LNCaP clone FGC (cell line): ENCODE data around the gene RAB7B.

Experiments
- DNase-seq: peaks from one replicate; pipeline ENCODE4 v3.0.0-alpha.2; 2011; ENCODE audit warnings: low read depth
- H3K4me3 ChIP-seq: 2 replicates; pipeline ENCODE4 v1.5.1; 2011; ENCODE audit warnings: mild to moderate bottlenecking, low read depth, low read length, control low read depth
- CTCF ChIP-seq: IDR thresholded peaks from 2 replicates; pipeline ENCODE4 v1.5.1; 2012; ENCODE audit warnings: mild to moderate bottlenecking; ENCODE audit not compliant: control insufficient read depth, insufficient read depth; ENCODE audit errors: extremely low read depth

RAB7B gene

GRCh38 chr1:205986861-205987260 lies 16.3 kb downstream of the RAB7B start:
- H3K4me3 ChIP-seq: no peak overlapping the region
- DNase-seq: no peak
- TF ChIP-seq CTCF: no peak

DNA sequence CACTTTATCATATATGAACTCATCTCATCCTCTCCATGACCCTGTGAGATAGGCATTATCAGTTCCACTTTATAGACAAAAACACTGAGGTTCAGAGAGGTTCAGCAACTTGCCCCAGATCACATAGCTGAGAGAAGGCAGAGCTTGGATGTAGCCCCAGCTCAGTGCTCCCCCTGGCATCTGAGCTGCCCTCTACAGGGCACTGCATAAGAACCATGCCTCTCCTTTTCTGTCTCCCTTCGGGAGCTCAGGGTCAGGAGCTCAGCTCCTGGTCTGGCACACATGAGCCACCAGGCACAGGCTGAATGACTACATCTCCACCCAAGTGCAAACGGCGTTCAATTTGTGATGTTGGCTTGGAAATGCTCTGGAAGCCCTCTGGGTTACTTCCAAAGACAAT lies 16.9 kb downstream of the RAB7B start:
- no peak for DNase-seq
- TF ChIP-seq CTCF: no peak; the same call in 1 of the 2 replicates
- H3K4me3 ChIP-seq: no peak overlapping the region

DNA sequence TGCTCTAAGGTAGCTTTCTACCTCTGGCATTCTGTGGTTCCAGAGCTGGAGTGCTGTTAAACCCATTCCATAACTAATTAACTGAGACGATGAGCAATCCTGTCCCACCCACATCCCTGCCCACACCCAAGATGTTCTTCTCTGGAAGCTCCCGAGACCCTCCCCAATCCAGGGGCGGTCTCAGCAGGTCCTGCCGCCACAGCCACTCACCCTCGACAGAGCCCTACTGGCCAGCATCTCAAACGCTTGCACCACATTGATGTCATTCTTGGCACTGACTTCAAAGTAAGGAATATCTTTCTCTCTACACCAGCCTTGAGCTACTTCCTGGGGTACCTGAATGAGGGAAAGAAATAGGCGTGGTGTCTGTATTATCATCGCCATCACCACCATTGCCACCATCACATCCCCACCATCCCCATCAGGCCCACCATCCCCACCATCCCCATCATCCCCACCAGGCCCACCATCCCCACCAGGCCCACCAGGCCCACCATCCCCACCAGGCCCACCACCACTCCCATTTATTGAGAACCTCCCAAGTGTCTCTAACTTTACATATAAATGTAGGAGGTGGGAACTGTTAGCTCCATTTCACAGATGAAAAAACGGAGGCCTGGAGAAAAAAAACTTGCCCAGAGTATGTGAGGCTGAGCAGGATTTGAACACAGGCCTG lies 17.7 kb downstream of the RAB7B start:
- no peak overlapping the region for H3K4me3 ChIP-seq
- no peak for DNase-seq
- no peak for TF ChIP-seq CTCF

DNA sequence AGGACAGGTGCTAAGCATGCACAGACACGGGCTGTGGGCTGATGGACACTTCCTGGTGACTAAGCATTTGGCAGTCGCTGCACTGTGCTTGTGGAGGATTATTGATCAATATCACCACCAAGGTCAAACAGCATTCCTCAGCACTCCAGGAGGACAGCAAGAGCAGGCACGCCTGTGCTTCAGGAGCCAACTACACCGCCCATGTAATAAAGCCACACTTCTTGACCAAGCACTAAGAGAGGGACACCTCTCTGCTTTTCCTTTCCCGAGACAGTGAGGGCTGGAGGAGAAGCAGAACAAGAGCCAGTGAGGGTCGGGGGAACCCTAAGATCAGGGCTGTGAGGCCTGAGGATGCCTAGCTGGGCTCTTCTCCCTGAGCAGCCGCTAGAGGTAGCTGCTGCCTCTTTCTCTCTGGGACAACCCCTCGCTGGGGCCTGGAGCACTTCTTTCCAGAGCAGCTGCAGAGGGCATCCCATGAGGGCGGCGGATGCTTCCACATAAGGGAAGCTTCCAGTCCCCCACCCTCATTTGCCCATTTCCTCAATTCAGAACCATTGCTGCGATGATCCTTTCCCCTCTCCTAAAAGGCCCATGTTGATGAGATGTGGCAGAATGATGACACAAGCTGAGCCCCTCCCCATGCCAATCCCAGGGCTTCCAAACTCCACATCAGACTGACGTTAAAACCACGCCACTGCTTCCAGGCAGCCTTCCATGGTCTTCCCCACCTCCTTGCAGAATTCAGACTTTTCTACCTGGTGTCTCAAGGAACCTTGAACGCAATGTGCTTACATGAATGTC lies 19.1 kb downstream of the RAB7B start:
- TF ChIP-seq CTCF: peak; percentile 91
- DNase-seq: peak; percentile 55
- H3K4me3 ChIP-seq: no peak overlapping the region

DNA sequence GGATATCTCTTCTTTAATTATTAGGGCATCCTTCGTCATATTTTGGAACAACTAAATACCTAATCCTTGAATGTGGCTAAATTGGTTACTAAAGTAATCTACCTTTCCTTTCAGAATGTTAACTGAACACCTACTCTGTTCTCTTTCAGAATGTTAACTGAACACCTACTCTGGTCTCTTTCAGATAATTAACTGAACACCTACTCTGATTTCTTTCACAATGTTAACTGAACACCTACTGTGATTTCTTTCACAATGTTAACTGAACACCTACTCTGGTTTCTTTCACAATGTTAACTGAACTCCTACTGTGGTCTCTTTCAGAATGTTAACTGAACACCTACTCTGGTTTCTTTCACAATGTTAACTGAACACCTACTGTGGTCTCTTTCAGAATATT lies 21.9 kb downstream of the RAB7B start:
- H3K4me3 ChIP-seq: no peak overlapping the region
- no peak for TF ChIP-seq CTCF
- DNase-seq: no peak

DNA sequence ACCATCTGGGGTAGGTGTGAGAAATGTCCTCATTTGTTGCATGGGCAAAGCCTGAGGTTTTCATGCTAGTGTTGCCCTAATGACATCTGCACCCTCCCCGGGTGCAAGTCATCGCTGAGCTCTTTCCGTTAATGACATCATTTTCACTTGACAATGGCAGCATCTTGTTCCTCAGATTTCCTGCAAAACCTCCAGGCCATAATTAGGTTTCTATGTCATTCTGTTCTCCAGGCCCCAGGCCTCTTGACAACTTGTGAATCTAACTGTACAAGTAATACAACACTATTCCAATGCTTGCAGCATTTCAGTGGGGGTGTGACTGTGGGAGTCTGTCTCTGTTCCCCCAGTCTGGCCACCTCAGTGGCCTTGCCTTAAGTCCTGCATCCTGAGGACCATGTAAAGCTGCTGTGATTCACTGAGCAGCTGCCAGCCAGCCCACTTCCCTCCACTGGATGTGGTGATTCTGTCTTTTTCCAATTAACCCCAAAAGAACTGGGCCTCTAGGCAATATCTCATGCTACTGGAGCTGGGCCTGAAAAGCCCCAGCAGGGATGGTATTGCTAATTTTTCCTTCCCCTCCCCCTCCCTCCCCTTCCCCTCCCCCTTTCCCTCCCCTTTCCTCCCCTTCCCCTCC lies 22.8 kb downstream of the RAB7B start:
- no peak for TF ChIP-seq CTCF
- H3K4me3 ChIP-seq: no peak overlapping the region
- no peak for DNase-seq
